Measurements from ENCODE around the gene SNRPD1. TPM values are rescaled to one million over a fixed set of nuclear protein-coding genes. Genes with fewer than 3 reads are reported as not detected.

Gene SNRPD1
- total and polyA plus RNA-seq, 2 donors (not counting 3 experiments of a cell fraction or from before 2014, with no cell fraction given), result 16.6 to 97.3 TPM

GRCh38 chr18:21602299-21602587 lies 9.9 kb upstream of the SNRPD1 start:
- Histone ChIP-seq H3K27ac (ENCODE audit: insufficient read depth, low read depth, low read length) (no peak overlapping the region), H3K4me3 (replicated peaks in 1 of 3; ENCODE audit: insufficient read depth in 1 of 3, low read depth in 1 of 3, low read length in 3 of 3) (no peak overlapping the region), H3K36me3 (ENCODE audit: control insufficient read depth in 2 of 2, extremely low read depth in 1 of 2, insufficient read depth in 2 of 2, low read length in 2 of 2) (no peaks in the 10 kb centered on the region), H3K9me3 (replicated peaks; ENCODE audit: control insufficient read depth, insufficient read depth, low read length) (no peaks in the 10 kb centered on the region), H3K9me1 (replicated peaks; ENCODE audit: control insufficient read depth, extremely low read depth, insufficient read depth, low read length) (no peaks in the 10 kb centered on the region), H3K4me2 (ENCODE audit: insufficient read depth, low read length) (no peak overlapping the region), H3K27me3 (ENCODE audit: control insufficient read depth in 2 of 2, insufficient read depth in 2 of 2, low read length in 2 of 2) (no peaks in the 10 kb centered on the region), H3K79me2 (ENCODE audit: control insufficient read depth, insufficient read depth, low read length) (peaks cover 23% of the 10 kb centered on the region), H2AFZ (ENCODE audit: low read depth, low read length) (no peak overlapping the region), H4K20me1 (replicated peaks; ENCODE audit: control insufficient read depth, extremely low read depth, insufficient read depth, low read length) (no peaks in the 10 kb centered on the region), H3K4me1 (ENCODE audit: control insufficient read depth, extremely low read depth, insufficient read depth, low read length) (no peaks in the 10 kb centered on the region), H3K9ac (replicated peaks; ENCODE audit: extremely low read depth, insufficient read depth, low read length) (no peak overlapping the region)
- DNase-seq (ENCODE audit: low read depth, low spot score) (no peak), FAIRE-seq (no peak)
- ChIA-PET CTCF (interaction anchor here (0.6 to 2.2 kb wide), 4 partner anchors 10 to 407 kb away, joined by 3 to 8 read pairs (median 5); partner anchors contain the start of gene SNRPD1), POLR2A (no interaction called here)
- intact Hi-C loops (cut with micrococcal nuclease), result loop anchor here (5.0 kb wide), 1 partner anchor 405 kb away; no protein-coding TSS in a partner anchor
- dilution Hi-C loops (cut with MboI; ENCODE audit: extremely low pct_ligation_motif_present, low sequenced_read_pairs), result no loop called here
- TF ChIP-seq POLR2AphosphoS5 (IDR thresholded peaks at IDR 0.05; ENCODE audit: insufficient read depth, low read depth, low read length), result no peak
- BruUV-seq (replicated peaks), result no TSS peak

GRCh38 chr18:21604671-21605070 lies 7.4 kb upstream of the SNRPD1 start:
- TF ChIP-seq MYC (IDR thresholded peaks at IDR 0.05; ENCODE audit: low read depth, low read length), result no peak
- TF ChIP-seq POLR2AphosphoS5 (IDR thresholded peaks at IDR 0.05; ENCODE audit: insufficient read depth, low read depth, low read length), result no peak
- TF ChIP-seq GATA2 (IDR thresholded peaks at IDR 0.05; ENCODE audit: insufficient read depth, insufficient read length, low read depth, low read length), result no peak
- TF ChIP-seq MAX (IDR thresholded peaks at IDR 0.05; ENCODE audit: insufficient read depth, insufficient read length), result no peak
- no peak for TF ChIP-seq JUN (IDR thresholded peaks at IDR 0.05; ENCODE audit: borderline replicate concordance, insufficient read depth, insufficient read length, low read depth)
- no peak for TF ChIP-seq EZH2 (IDR thresholded peaks at IDR 0.05; ENCODE audit: borderline replicate concordance, low read depth, low read length, severe bottlenecking)
- TF ChIP-seq CTCF (IDR thresholded peaks at IDR 0.05; ENCODE audit: extremely low read depth in 1 of 2, insufficient read depth in 1 of 2, low read depth in 1 of 2, low read length in 2 of 2), result no peak
- ChIA-PET CTCF (no interaction called here), POLR2A (no interaction called here)
- peak overlapping the region; percentile 13 for H3K4me2 ChIP-seq (ENCODE audit: insufficient read depth, low read length)
- H3K27ac ChIP-seq (ENCODE audit: insufficient read depth, low read depth, low read length), result no peak overlapping the region
- no peaks in the 10 kb centered on the region for H3K4me1 ChIP-seq (ENCODE audit: control insufficient read depth, extremely low read depth, insufficient read depth, low read length)
- H4K20me1 ChIP-seq (replicated peaks; ENCODE audit: control insufficient read depth, extremely low read depth, insufficient read depth, low read length), result no peaks in the 10 kb centered on the region
- no peaks in the 10 kb centered on the region for H3K27me3 ChIP-seq (ENCODE audit: control insufficient read depth in 2 of 2, insufficient read depth in 2 of 2, low read length in 2 of 2)
- DNase-seq (ENCODE audit: low read depth, low spot score) (no peak), FAIRE-seq (no peak)
- peaks cover 2% of the 10 kb centered on the region for H3K79me2 ChIP-seq (ENCODE audit: control insufficient read depth, insufficient read depth, low read length)
- no peak overlapping the region for H3K4me3 ChIP-seq (replicated peaks in 1 of 3; ENCODE audit: insufficient read depth in 1 of 3, low read depth in 1 of 3, low read length in 3 of 3)
- no peaks in the 10 kb centered on the region for H3K9me1 ChIP-seq (replicated peaks; ENCODE audit: control insufficient read depth, extremely low read depth, insufficient read depth, low read length)
- dilution Hi-C loops (cut with MboI; ENCODE audit: extremely low pct_ligation_motif_present, low sequenced_read_pairs), result no loop called here
- no peak overlapping the region for H3K9ac ChIP-seq (replicated peaks; ENCODE audit: extremely low read depth, insufficient read depth, low read length)
- no TSS peak for BruUV-seq (replicated peaks)
- no peaks in the 10 kb centered on the region for H3K36me3 ChIP-seq (ENCODE audit: control insufficient read depth in 2 of 2, extremely low read depth in 1 of 2, insufficient read depth in 2 of 2, low read length in 2 of 2)
- intact Hi-C loops (cut with micrococcal nuclease), result loop anchor here (5.0 kb wide), 1 partner anchor 407 kb away; no protein-coding TSS in a partner anchor
- H2AFZ ChIP-seq (ENCODE audit: low read depth, low read length), result peak overlapping the region; percentile 8
- no peaks in the 10 kb centered on the region for H3K9me3 ChIP-seq (replicated peaks; ENCODE audit: control insufficient read depth, insufficient read depth, low read length)

Measured in endothelial cell of umbilical vein (primary cell).